Gastrocnemius medialis (tissue), 4 donors: ENCODE measurements around the gene KPNA4. TPM values are rescaled to one million over a fixed set of nuclear protein-coding genes. Genes with fewer than 3 reads are reported as not detected.

Source experiments
- ATAC-seq, 2 donors: fragments of 150-250 bp; one replicate each; pipeline ENCODE4 v1.9.1; 2016
- DNase-seq, 2 donors: peaks; one replicate each; pipeline ENCODE4 v3.0.0-alpha.2; 2019
- H3K27ac ChIP-seq, 4 donors: fragments of 200-600 bp; sonication (generic); 1 replicate in 1 of 4; 2 replicates in 3 of 4; pipeline ENCODE4 v1.5.1; 2016 to 2018; ENCODE audit warnings: mild to moderate bottlenecking in 2 of 4, moderate library complexity in 1 of 4
- H3K27me3 ChIP-seq, 3 donors: fragments of 200-600 bp; sonication (generic) in 2 of 3; 1 replicate in 1 of 3; 2 replicates in 2 of 3; pipeline versions ENCODE4 v1.5.1 to v1.6.0; 2016 to 2019; ENCODE audit warnings: mild to moderate bottlenecking in 1 of 3, moderate library complexity in 1 of 3
- H3K36me3 ChIP-seq, 2 donors: fragments of 200-600 bp; sonication (generic) in 1 of 2; one replicate each; pipeline ENCODE4 v1.5.1; 2017 to 2018
- H3K4me1 ChIP-seq, 2 donors: fragments of 200-600 bp; sonication (generic) in 1 of 2; one replicate each; pipeline ENCODE4 v1.5.1; 2016 to 2017; ENCODE audit warnings: mild to moderate bottlenecking in 2 of 2
- H3K4me3 ChIP-seq, 4 donors: fragments of 200-600 bp; sonication (generic) in 3 of 4; 1 replicate in 1 of 4; 2 replicates in 3 of 4; pipeline ENCODE4 v1.5.1; 2016 to 2019; ENCODE audit warnings: mild to moderate bottlenecking in 2 of 4
- H3K9me3 ChIP-seq, 3 donors: fragments of 200-600 bp; sonication (generic) in 2 of 3; 1 replicate in 1 of 3; 2 replicates in 2 of 3; pipeline ENCODE4 v1.5.1; 2016 to 2019
- CTCF ChIP-seq, 5 experiments: fragments of 450-650 bp in 3 of 5; fragments of 200-600 bp in 2 of 5; sonication (generic) in 2 of 5; IDR thresholded peaks in 4 of 5; conservative IDR thresholded peaks in 1 of 5; 1 replicate in 4 of 5; 2 replicates in 1 of 5; pipeline ENCODE4 v1.5.1; 2016 to 2019; ENCODE audit warnings: antibody characterized with exemption in 5 of 5, mild to moderate bottlenecking in 3 of 5, moderate library complexity in 3 of 5
- POLR2A ChIP-seq, 2 donors: fragments of 450-650 bp; IDR thresholded peaks; one replicate each; pipeline ENCODE4 v1.6.1; 2017; ENCODE audit warnings: antibody characterized with exemption in 2 of 2, mild to moderate bottlenecking in 2 of 2, moderate library complexity in 2 of 2
- in situ Hi-C, 4 donors: fragments of 200-750 bp; cut with MboI; loops; one replicate each; pipeline versions ENCODE4 v1.15.0 to v1.8.0; 2017; ENCODE audit warnings: low sequenced_read_pairs in 4 of 4
- intact Hi-C: fragments of 100-400 bp; cut with DNase I; formaldehyde crosslinking; loops from one replicate; pipeline ENCODE4 v1.15.1; 2023; ENCODE audit warnings: low total_unique reads
- total RNA-seq, 4 donors: library from RNA; depleted of rRNA; stranded (reverse); fragments of >200 nt; gene quantifications; one replicate each; pipeline versions ENCODE4 v1.1.0 to v1.2.3, GENCODE V29; 2016

The KPNA4 gene
- total RNA-seq, 4 donors from 2014 or later = 78.9 to 126 (median 86.0) TPM

- Histone ChIP-seq H3K27ac (no peak overlapping the region), H3K36me3 (no peaks in the 10 kb centered on the region), H3K4me3 (no peak overlapping the region), H3K27me3 (no peaks in the 10 kb centered on the region), H3K9me3 (no peaks in the 10 kb centered on the region), H3K4me1 (no peaks in the 10 kb centered on the region)
- intact Hi-C loops = no loop called here
- ATAC-seq = no peak
- TF ChIP-seq CTCF (IDR thresholded peaks at IDR 0.05 in 4 of 5, conservative IDR thresholded peaks at IDR 0.05 in 1 of 5) (no peak), POLR2A (IDR thresholded peaks at IDR 0.05) (no peak)
- in situ Hi-C loops = no loop called here
- no peak for DNase-seq
Observed at GRCh38 chr3:160598865-160599264, 33.5 kb upstream of the KPNA4 start.

- no peaks in the 10 kb centered on the region for H3K36me3 ChIP-seq
- no peak for DNase-seq
- intact Hi-C loops = no loop called here
- H3K4me3 ChIP-seq = no peak overlapping the region
- TF ChIP-seq POLR2A (IDR thresholded peaks at IDR 0.05) (no peak), CTCF (IDR thresholded peaks at IDR 0.05 in 4 of 5, conservative IDR thresholded peaks at IDR 0.05 in 1 of 5) (no peak)
- in situ Hi-C loops = no loop called here
- no peak for ATAC-seq
- H3K27me3 ChIP-seq = no peaks in the 10 kb centered on the region
- no peaks in the 10 kb centered on the region for H3K9me3 ChIP-seq
- peaks cover 15 to 16% of the 10 kb centered on the region in 2 donors for H3K4me1 ChIP-seq
- H3K27ac ChIP-seq = no peak overlapping the region
Observed at GRCh38 chr3:160588023-160588422, 22.7 kb upstream of the KPNA4 start.

GRCh38 chr3:160587105-160587504, 21.7 kb upstream of the KPNA4 start:
- DNase-seq (peak; percentile 74 to 87), ATAC-seq (peak; percentile 94 to 97)
- no peak for TF ChIP-seq POLR2A (IDR thresholded peaks at IDR 0.05)
- TF ChIP-seq CTCF (IDR thresholded peaks at IDR 0.05 in 4 of 5, conservative IDR thresholded peaks at IDR 0.05 in 1 of 5) = no peak
- in situ Hi-C loops = no loop called here
- no peak overlapping the region for H3K4me3 ChIP-seq
- no peaks in the 10 kb centered on the region for H3K27me3 ChIP-seq
- no peaks in the 10 kb centered on the region for H3K9me3 ChIP-seq
- intact Hi-C loops = no loop called here
- no peaks in the 10 kb centered on the region for H3K36me3 ChIP-seq
- peaks cover 15 to 16% of the 10 kb centered on the region in 2 donors for H3K4me1 ChIP-seq
- H3K27ac ChIP-seq = peak overlapping the region; percentile 26 to 67 (median 54)

- Histone ChIP-seq H3K27ac (peak overlapping the region; percentile 24 to 67 (median 54)), H3K4me1 (peaks cover 15 to 16% of the 10 kb centered on the region in 2 donors), H3K9me3 (no peaks in the 10 kb centered on the region), H3K4me3 (no peak overlapping the region), H3K27me3 (no peaks in the 10 kb centered on the region), H3K36me3 (no peaks in the 10 kb centered on the region)
- intact Hi-C loops (no loop called here), in situ Hi-C loops (no loop called here)
- ATAC-seq = peak in 1 of 2 donors; percentile 42
- no peak for TF ChIP-seq CTCF (IDR thresholded peaks at IDR 0.05 in 4 of 5, conservative IDR thresholded peaks at IDR 0.05 in 1 of 5)
- TF ChIP-seq POLR2A (IDR thresholded peaks at IDR 0.05) = no peak
- no peak for DNase-seq
Observed at GRCh38 chr3:160586679-160587078, 21.3 kb upstream of the KPNA4 start.

GRCh38 chr3:160583451-160583850, 18.1 kb upstream of the KPNA4 start:
- intact Hi-C loops = no loop called here
- no peaks in the 10 kb centered on the region for H3K9me3 ChIP-seq

More at GRCh38 chr3:160583451-160583850, 18.1 kb upstream of the KPNA4 start:
- no peaks in the 10 kb centered on the region for H3K27me3 ChIP-seq
- H3K4me1 ChIP-seq = peaks cover 15 to 16% of the 10 kb centered on the region in 2 donors
- H3K27ac ChIP-seq = no peak overlapping the region
- in situ Hi-C loops = no loop called here
- no peak overlapping the region for H3K4me3 ChIP-seq
- no peak for DNase-seq
- ATAC-seq = no peak
- no peaks in the 10 kb centered on the region for H3K36me3 ChIP-seq
- no peak for TF ChIP-seq POLR2A (IDR thresholded peaks at IDR 0.05)
- TF ChIP-seq CTCF (IDR thresholded peaks at IDR 0.05 in 4 of 5, conservative IDR thresholded peaks at IDR 0.05 in 1 of 5) = no peak
